Testis (tissue), 2 donors: ENCODE measurements around the gene C7orf25.

Source experiments
- CTCF ChIP-seq, 3 experiments: fragments of 450-650 bp in 2 of 3; fragments of 200-600 bp in 1 of 3; sonication (generic) in 1 of 3; IDR thresholded peaks; one replicate each; pipeline ENCODE4 v1.5.1; 2016 to 2019; ENCODE audit warnings: antibody characterized with exemption in 3 of 3, mild to moderate bottlenecking in 2 of 3, moderate library complexity in 1 of 3
- POLR2A ChIP-seq: fragments of 450-650 bp; IDR thresholded peaks from one replicate; pipeline ENCODE4 v1.6.1; 2017; ENCODE audit warnings: antibody characterized with exemption, mild to moderate bottlenecking, moderate library complexity

GRCh38 chr7:42893346-42894240 lies 18.3 kb downstream of the C7orf25 start:
- TF ChIP-seq CTCF (IDR thresholded peaks at IDR 0.05), result no peak
- TF ChIP-seq POLR2A, result no peak
